HuH-7 (cell line): ENCODE data around the gene UBE2N.

Experiments
- DNase-seq: peaks from one replicate; pipeline ENCODE4 v3.0.0; 2011; ENCODE audit warnings: low spot score

The UBE2N gene

GRCh38 chr12:93441617-93442410, at the start of gene UBE2N:
UBE2N (minus strand) TSS chr12:93441947; CDS start chr12:93441884, 63 bp downstream.
- peak; percentile 90 for DNase-seq

GRCh38 chr12:93484315-93484981, 42.7 kb upstream of the UBE2N start:
- DNase-seq: no peak

DNA sequence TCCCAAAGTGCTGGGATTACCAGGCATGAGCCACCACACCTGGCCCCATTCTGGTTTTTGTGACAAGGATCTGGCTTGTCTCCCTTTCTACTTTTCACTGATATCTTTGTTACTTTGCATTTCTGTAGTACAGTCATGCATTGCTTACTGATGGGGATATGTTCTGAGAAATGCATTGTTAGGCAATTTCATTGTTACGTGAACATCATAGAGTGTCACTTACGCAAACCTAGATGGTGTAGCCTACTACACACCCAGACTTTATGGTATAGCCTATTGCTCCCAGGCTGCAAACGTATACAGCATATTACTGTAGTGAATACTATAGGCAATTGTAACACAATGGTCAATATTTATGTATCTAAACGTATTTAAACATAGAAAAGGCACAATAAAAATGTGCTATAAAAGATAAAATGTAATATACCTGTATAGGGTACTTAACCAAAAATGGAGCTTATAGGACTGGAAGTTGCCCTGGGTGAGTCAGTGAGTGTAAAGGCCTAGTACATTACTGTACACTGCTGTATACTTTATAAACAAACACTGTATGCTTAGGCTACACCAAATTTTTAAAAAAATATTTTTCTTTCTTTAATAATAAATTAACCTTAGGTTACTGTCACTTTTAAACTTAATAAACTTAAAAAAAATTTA, 41.5 kb upstream of the UBE2N start:
- no peak for DNase-seq

GRCh38 chr12:93482721-93483120, 41.0 kb upstream of the UBE2N start:
- no peak for DNase-seq

- DNase-seq: no peak
Measured at GRCh38 chr12:93476555-93476954, 34.8 kb upstream of the UBE2N start.

- DNase-seq: no peak
Measured at GRCh38 chr12:93469386-93469785, 27.6 kb upstream of the UBE2N start.

DNA sequence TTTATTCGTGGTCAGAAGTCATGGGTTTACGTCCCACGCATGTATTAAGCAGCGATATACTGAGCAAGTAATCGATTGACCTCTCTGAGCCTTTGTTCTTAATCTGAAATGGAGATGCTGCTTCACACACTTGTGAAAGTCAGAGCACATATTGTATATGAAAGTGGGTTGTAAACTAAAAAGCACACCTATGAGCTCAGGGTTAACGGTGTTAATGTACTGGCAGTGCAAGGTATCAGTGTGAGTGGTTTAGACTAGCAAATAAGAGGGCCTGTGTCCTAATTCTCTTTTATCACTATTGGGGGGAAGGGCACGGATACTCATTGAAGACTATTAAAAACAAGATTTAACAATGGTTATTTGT, 26.2 kb upstream of the UBE2N start:
- DNase-seq: no peak

GRCh38 chr12:93467351-93468007, 25.7 kb upstream of the UBE2N start, which contains the start of gene MRPL42:
MRPL42 (plus strand) TSS chr12:93467514; CDS start chr12:93469286, 1,772 bp downstream.
- peak; percentile 67 for DNase-seq

- no peak for DNase-seq
Measured at GRCh38 chr12:93466625-93467350, 25.0 kb upstream of the UBE2N start.

GRCh38 chr12:93465841-93466240, 24.1 kb upstream of the UBE2N start:
- DNase-seq: no peak

DNA sequence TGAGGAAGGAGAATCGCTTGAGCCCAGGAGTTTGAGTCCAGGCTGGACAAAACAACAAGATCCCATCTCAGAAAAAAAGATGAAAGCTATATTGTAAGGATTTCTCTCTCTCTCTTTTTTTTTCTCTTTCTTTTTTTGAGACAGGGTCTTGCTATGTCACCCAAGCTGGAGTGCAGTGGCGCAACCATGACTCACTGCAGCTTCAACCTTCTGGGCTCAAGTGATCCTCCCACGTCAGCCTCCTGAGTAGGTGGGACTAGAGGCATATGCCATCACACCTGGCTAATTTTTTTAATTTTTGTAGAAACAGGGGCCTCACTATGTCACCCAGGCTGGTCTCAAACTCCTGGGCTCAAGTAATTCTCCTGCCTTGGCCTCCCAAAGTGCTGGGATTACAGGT, 19.8 kb upstream of the UBE2N start:
- DNase-seq: no peak

GRCh38 chr12:93460902-93461301, 19.2 kb upstream of the UBE2N start:
- DNase-seq: no peak

GRCh38 chr12:93460003-93460402, 18.3 kb upstream of the UBE2N start:
- no peak for DNase-seq

DNA sequence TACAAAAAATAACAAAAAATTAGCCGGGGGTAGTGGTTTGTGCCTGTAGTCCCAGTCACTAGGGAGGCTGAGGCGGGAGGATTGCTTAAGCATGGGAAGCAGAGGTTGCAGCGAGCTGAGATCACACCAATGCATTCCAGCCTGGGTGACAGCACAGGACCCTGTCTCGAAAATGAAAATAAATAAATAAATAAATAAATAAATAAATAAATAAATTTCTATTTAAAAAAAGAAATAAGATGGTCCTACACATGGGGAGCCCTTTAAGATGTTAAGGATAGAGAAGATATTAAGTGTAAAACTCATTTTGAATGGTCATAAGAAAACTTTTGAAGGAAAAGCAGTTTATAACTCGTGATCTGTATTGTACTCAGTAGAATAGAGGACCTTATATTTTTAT, 17.4 kb upstream of the UBE2N start:
- DNase-seq: no peak

DNA sequence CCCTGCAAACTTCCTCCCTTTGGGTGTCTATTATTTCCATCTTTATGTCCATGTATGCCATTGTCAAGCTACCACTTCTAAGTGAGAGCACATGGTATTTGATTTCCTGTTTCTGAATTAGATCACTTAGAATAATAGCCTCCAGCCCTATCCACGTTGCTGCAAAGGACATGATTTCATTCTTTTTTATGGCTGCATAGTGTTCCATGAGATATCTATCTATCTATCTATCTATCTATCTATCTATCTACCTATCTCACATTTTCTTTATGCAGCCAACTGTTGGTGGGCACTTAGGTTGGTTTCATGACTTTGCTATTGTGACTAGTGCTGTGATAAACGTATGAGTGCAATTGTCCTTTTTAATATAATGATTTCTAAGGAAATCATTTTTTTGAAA, 14.3 kb upstream of the UBE2N start:
- no peak for DNase-seq

GRCh38 chr12:93453633-93454032, 11.9 kb upstream of the UBE2N start:
- no peak for DNase-seq

DNA sequence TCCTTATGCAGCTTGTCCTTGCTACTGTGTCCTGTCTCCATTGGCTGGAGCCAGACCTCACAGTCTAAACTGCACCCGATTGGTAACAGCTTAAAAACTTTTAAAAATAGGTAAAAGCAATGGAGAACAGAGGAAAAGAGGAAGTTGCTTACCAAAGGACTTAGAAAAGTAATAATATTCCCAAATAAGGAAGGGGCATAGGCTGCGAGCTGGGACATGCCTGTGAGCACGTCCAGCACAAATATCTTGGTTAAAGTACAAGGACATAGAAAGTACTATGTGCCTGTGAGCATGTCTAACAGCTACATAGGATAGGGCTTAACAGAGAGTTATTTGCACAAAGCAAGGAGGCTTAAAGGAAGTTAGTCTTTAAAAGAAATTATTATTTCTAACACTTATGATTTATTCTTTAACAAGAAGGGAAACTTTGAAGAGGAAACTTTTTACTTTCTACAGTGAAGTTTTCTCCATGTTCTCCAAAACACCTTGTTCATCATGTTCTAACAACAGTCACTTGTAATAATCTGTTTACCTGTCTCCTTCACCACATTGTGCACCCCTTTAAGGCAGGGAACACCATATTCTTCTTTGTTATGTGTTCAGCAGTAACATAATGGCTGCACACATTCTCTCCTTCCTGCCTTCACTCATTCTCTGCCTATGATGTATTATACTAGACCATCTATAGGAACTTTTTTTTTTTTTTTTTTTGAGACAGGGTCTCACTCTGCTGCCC, 9.8 kb upstream of the UBE2N start:
- DNase-seq: no peak

DNA sequence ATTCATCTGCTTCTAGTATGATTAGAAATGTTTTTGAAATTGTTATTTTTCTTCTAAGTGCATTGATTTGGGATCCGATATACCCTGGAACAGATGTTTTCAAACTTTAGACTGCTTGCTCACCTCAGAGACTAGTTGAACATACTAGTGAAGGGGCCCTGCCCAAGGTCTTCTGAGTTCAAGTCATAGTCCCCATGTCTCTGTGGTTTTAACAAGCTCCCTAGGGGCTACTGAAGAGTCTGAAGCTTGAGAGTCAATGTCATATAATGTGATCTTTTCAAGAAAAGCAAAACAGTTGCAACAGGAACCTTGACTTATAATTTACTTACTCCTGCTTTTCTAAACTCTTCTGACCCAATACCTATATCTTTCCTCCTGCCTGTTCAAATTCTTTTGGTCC, 7.5 kb upstream of the UBE2N start:
- DNase-seq: no peak

DNA sequence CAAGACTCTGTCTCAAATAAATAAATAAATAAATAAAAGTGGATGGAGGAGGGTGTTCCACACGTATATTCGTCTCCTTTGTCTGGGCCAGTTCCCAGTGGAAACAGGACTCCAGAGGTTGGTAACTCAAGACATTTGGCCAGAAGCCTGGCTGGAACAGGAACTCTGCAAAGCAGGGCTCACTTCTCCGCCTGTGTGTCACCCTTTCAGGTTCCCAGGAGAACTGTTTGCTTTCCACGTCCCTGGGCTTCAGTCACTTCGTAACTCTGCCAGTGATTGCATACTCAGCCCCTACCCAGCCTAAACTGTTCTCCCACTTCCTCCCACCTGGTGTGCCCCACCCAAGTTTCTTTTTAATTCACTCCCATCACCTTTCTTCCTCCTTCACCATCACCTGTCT, 7.0 kb upstream of the UBE2N start:
- no peak for DNase-seq

DNA sequence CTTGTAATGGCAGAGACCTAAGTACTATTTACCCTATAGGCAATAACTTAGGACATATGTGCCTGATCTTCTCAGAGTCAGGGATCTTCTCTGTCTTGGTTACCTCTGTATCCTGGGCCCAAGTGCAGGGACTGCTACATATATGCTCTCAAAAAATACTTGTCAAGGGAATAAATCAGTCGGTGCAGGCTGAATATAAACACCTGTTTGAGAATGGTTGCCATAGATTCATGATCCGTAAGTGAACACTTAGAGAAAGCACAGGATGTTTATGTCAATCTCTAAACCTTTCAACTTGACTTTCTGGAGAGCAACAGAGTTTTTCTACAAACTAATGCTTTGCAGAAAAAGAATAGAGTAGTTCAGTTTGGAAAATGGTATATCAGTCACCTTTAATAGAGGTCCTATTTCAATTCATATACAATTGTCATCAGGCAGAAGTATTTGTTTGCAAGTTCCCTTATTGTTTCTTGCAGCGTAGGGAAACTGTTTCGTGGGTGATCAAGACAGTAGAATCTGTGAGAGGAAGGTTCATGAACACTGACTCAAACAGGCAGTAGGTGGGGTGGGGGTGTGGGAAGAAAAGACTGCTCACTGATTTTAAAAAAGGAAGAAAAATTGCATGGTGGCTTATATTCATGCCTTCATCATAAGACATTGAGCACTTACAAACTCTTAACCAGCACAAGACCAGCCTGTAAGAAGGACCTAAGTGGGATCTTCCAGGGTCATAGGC, 6.0 kb upstream of the UBE2N start:
- no peak for DNase-seq

DNA sequence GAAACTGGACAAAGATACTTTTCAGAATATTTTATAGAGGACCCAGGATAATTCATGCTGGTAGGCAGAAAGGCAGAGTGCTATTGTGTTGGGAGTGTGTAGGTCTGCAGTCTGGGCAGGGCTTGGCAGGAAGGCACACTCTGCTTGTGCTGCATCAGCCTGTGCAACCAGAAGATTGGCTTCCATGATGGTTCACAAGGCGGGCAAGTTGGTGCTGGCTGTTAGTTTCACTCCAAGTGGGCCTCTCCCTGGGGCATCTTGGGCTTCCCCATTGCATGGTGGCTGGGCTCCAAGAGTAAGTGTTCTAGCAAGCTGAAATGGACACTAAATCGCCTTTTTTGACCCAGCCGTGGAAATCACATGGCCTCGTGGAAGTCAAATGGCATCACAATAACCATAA, 1.8 kb upstream of the UBE2N start:
- no peak for DNase-seq
